D721Med (cell line): ENCODE data around the gene ANO10.

ENCODE experiments used
- DNase-seq: peaks from one replicate; pipeline ENCODE4 v3.0.0; 2011; ENCODE audit warnings: low spot score; ENCODE audit not compliant: insufficient read length
- FAIRE-seq: peaks from 2 replicates; lab custom pipeline; 2011; peaks lifted over from hg19 to GRCh38; lab: Jason Lieb, UNC
- CTCF ChIP-seq: IDR thresholded peaks from 2 replicates; pipeline ENCODE4 v1.5.1; 2012; ENCODE audit warnings: mild to moderate bottlenecking, control low read depth; ENCODE audit not compliant: insufficient read depth; ENCODE audit errors: missing control alignments

The ANO10 gene

GRCh38 chr3:43537225-43537624 lies 84.6 kb downstream of the ANO10 start:
- FAIRE-seq = no peak
- no peak for TF ChIP-seq CTCF
- no peak for DNase-seq

- no peak for DNase-seq
- no peak for FAIRE-seq
- TF ChIP-seq CTCF = no peak
Measured at GRCh38 chr3:43534675-43535074, 87.1 kb downstream of the ANO10 start.

GRCh38 chr3:43533009-43533408 lies 88.8 kb downstream of the ANO10 start:
- no peak for TF ChIP-seq CTCF
- no peak for FAIRE-seq
- no peak for DNase-seq

DNA sequence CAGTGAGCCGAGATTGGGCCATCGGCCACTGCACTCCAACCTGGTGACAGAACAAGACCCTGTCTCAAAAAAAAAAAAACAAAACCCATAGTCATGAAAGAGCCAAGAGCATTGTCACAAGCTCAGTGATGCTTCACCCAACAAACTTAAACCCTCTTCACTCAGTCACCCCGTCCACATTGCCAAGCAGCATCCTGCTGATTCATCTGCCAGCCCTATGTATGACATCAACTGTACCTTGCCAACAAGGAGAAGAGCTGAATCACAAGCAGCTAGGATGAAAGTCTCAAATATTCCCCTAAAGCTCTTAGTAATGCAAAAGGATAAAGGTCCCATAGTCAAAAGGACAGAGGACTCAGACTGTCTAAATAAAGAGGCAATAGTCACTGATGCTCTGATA lies 90.0 kb downstream of the ANO10 start:
- TF ChIP-seq CTCF = no peak
- FAIRE-seq (no peak), DNase-seq (no peak)

DNA sequence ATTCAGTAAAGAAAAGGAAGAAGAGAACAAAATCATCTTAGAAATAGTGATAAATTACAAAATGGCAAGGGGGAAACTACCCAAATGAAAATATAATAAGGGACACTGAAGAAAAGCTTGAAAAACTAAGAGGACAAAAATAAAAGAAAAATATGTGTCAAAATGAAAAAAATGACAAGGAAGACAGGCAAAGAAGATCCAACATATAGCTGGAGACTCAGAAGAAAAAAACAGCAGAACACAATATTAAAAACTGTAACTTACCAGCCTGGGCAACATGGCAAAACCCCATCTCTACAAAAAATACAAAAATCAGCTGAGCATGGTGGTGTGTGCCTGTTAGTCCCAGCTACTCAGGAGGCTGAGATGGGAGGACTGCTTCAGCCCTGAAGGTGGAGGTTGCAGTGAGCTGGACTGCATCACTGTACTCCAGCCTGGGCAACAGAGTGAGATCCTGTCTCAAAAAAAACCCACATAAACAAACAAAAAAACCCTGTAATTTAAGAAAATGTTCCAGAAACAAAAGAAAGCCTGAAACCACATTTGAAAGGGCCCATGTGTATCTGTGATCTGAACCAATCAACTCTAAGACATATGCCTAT lies 93.2 kb downstream of the ANO10 start:
- no peak for FAIRE-seq
- TF ChIP-seq CTCF = no peak
- DNase-seq = no peak

GRCh38 chr3:43526956-43527355 lies 94.9 kb downstream of the ANO10 start:
- DNase-seq = no peak
- no peak for TF ChIP-seq CTCF
- FAIRE-seq = no peak

DNA sequence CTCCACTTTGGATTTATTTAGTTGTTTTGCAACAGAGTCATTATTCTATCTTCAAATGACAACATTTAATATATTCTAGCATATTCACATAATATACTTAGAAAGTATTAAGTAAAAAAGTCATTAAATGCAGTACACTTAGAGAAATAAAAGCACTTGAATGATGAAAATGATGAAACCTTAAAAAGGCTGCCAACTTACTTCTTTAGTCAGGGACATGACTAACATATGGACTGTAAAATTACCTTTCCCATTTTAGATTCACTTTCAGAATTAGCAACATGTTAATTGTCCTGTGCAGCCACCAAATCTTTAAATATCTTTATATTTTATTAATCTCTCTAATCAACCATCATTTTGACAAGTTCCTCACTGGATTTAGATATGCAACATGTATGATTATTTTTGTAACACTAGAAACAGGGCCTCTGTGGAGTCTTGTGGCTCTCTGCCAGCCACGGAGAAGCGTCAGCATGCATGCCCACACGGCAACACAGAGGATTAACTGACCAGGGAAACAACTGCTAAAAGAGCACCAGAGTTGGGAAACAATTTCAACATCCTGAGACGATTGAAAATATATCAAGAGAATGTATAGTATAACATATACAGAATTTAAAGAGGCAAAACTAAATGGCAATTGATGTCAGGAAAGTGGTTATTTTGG lies 95.7 kb downstream of the ANO10 start:
- TF ChIP-seq CTCF = no peak
- no peak for DNase-seq
- no peak for FAIRE-seq
